Stimulated activated CD8-positive, alpha-beta memory T cell treated with anti-CD3 and anti-CD28 coated beads, Interleukin-7, amount 100 ng/mL, for 24 hours (primary cell): ENCODE data around the gene MICAL3.
"Not testable (repeated sequence)": the region's sequence is repeated elsewhere in the genome, so short reads cannot be mapped to it uniquely, and the experiment has no call there.

ENCODE experiments used
- DNase-seq: peaks from one replicate; pipeline ENCODE4 v3.0.0-alpha.2; 2020; ENCODE audit warnings: low read depth

The MICAL3 gene

DNA sequence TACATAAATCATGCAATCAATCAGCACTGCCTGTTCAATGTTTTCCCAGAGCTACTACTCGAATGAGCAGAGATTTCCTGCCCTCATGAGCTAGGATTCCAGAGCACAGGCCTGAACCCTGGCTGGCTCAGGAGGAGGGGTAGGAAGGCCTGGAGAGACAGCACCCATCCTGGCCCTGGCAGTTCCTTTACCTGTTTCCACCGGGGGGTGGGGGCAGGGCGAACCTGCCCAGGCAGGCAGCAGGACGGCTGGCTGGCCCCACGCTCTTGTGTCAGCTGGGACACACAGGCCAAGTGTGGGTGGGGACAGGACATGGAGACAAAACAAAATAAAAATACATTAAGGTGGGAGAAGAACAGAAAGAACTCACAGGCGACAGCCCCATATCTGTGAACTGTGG, 140.3 kb downstream of the MICAL3 start:
- DNase-seq = no peak

DNA sequence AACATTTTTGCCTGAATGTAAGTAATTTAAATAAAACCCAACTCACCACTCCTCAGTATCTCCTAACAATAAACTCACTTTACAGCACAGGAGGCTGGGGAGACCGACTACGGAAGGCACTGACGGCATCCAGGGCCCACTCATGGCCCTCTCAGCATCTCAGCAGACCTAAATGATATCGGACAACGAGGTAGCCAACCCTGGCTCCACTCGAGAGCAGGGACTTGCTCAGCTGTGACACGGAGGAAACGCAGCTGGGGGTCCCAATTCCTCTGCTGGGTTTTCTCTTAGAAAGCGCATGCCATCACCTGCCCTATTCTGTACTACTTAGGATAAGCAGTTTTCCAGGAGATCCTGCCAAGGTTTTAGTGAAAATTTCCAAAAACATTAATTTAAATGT, 141.0 kb downstream of the MICAL3 start:
- no peak for DNase-seq

DNA sequence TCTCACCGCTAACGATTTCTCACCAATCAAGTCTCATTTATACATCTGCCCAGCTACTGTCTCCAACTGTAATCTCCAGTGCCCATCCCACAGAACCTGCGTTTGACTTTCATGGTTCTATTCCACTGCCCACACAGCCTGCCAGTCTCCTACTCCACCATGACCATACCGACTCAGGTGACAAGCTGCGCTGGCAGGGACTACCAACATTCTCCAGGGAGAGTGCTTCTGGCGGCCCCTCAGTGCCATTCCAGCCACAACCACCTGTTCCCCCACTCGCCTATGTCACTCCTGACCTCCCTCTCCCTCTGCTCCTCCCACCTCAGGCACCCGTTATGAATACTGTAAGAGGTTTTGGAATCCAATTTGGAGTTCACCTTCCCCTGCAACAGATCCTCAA, 141.6 kb downstream of the MICAL3 start:
- DNase-seq = no peak

DNA sequence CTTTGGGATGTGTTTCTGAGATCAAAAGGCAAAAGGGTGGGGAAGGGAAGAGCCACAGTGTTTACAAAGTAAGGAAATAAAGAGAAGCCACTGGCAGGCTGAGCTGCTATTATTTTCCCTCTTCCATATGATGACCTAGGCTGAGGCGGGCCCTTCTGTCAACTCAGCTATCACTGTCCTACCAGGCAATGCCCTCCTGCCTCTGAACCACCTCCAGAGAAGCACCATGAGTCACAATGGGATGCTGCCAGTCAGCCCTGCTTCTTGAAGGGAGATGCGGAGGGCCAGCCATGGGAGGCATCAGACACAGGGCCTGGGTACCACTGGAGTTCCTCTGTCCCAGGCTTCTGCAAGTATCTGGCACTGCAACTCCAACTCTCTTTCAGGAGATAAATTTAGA, 142.2 kb downstream of the MICAL3 start:
- no peak for DNase-seq

DNA sequence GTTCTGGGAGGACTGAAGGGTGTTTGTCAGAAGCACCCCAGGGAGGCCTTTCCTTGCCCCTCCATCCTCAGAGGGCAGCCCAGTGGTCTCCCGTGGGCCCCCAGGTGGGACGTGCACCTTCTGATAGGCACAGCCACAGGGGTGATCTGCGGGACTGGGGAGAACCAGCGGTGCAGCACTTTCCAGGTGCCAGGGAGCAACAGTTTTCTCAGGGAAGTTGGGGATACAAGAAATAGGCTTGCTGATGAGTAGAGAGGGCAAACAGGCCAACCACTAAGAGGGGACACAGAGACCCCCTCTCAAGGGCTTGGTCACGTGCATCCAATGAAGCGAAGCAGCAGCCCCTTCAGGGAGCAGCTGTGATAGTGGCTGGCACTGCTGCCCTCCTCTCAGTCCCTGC, 143.0 kb downstream of the MICAL3 start:
- no peak for DNase-seq

DNA sequence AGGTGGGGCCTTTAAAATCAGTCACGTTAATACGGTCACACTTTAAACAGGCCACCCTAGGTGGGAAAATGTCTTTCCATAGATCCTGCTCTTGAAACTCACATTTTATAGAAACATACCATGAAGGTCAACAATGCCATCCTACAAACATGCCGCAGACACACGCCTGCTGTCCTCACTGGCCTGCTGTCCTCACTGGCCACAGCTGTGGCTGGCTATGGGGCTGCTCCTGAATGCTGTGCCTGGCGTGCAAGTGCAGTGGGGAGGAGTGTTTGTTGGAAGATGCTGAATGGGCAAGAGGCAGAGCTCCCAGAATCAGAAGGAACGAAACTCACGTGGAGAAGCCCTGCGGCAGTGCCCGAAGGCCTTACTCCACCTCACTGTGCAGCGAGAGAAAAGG, 143.9 kb downstream of the MICAL3 start:
- DNase-seq = no peak

DNA sequence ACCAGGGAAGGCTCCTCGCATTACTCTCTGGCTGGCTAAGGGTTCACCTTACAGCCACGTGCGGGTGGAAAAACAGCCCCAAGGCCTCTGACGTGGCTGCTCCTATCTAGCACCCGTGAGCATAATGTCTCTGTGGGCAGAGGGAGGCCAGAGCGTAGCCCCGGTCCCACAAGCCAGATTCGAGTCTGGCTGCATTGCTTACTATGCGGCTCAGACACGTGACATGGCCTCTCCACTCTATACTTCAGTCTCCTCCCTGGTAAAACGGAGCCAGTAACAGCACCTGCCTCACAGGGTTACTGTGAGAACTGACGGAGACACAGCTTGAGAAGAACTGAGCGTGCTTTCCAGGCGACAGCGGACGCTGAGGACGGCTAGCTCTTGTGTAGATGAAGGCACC, 144.3 kb downstream of the MICAL3 start:
- DNase-seq = no peak

DNA sequence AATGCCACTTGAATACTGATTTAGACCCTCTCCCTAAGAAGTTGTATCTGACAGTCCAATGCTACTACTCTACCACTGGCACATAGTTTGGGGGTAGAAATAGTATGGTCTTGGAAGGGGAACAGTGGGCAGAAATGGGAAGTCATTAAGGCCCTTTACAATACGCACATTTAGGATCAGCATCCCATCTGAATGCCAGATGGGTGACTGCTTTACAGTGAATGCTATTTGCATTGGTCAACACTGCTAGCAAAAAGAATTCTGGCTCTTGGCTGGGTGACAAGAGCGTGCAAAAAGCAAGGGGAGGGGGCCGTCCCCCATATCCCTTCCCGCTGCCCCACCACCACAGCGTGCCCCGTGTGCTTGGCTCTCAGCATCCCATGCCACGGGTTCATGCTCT, 145.4 kb downstream of the MICAL3 start:
- no peak for DNase-seq

DNA sequence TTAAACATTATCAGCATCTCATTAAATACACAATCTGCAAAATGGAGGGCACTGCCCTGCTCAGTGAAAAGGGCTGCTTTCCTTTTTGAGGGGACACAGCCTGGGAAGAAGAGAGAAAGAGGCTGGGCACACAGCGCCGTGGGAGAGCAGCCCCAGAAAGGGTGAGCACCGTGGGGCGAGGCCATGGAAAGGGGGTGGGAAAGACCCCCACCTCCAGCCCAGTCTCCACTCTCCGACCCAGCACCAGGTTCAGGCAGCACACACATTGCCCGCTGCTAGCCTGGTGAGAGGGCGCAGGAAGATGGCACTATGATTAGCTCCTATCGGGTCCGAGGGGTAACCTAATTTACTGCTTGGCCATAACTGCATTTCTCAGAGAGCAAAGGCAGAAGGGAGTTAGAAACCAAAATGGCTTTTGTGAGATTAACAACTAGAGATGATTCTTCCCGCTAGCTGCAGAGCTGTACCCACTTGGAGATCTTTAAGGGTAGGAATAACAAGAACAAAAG, 146.1 kb downstream of the MICAL3 start:
- no peak for DNase-seq

DNA sequence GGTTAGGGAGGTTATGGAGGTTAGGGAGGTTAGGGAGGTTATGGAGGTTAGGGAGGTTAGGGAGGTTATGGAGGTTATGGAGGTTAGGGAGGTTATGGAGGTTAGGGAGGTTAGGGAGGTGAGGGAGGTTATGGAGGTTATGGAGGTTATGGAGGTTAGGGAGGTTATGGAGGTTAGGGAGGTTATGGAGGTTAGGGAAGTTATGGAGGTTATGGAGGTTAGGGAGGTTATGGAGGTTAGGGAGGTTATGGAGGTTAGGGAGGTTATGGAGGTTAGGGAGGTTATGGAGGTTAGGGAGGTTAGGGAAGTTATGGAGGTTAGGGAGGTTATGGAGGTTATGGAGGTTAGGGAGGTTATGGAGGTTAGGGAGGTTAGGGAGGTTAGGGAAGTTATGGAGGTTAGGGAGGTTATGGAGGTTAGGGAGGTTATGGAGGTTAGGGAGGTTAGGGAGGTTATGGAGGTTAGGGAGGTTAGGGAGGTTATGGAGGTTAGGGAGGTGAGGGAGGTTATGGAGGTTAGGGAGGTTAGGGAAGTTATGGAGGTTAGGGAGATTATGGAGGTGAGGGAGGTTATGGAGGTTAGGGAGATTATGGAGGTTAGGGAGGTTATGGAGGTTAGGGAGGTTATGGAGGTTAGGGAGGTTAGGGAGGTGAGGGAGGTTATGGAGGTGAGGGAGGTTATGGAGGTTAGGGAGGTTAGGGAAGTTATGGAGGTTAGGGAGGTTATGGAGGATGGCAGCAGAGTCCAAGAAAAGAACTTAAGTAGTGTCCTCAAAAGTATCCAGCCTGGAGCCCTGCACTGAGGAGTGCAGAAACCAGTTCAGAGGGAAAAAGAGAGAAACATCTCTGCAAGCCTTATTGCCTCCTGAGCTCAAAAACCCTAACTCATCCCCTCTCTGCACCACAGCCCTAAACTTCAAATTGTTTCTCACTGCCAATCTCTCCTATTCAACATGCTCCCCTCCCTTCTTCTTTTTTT, 147.2 kb downstream of the MICAL3 start:
- DNase-seq = not testable (repeated sequence)

DNA sequence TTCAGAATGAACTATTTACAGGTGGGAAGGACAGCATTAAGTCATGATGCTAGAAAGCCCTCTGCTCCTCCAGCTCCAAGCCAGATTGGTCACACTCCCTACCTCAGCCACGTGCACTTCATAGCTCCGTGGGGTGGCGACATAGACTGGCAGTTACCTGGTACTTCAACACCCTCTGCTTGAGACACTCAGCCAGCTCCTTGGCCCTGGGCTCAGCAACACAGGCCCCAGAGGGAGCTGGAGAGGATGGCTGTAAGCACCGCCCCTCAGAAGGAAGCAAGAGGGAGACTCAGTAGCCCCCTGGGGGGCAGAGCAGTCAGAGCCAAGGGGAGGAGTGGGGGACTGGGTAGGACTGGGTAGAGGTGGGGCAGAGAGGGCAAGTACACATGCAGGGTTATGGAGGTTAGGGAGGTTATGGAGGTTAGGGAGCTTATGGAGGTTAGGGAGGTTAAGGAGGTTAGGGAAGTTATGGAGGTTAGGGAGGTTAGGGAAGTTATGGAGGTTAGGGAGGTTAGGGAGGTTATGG, 148.0 kb downstream of the MICAL3 start:
- DNase-seq = no peak

DNA sequence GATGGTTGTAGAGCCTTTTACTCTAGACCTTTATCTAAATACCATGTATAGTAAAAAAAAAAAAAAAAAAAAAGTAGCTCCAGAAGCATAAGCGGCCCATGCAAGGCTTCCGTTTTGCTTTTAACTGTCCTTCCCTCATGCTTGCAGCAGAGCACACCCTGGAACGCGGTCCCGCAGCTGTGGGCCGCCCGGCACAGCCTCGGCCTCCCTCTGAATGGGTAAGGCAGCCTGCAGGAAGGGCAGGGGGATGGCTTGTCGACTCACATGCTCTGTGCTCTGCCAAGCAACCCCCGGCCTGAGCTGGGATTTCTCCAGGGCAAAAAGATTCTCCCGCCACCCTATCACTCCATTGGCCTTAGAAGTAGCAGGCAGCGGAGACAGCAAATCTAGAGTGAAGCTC, 148.7 kb downstream of the MICAL3 start:
- no peak for DNase-seq

DNA sequence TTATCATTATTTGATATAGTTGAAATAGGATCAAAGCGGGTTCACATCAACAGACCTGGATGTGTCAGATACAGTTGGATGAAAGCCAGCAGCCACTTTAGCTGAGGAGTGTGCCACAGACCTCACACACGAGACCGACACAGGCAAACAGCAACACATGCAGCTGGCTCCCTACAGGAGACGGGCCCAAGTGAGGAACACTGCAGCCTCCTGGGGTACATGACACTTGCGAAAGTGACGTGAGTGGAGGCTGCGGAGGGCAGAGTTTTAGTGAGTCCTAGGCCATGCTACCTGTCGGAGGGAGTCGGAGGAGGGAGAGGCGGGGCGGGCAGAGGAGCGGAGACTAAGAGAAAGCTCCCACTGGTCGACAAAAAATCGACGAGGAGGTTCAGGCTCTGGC, 149.2 kb downstream of the MICAL3 start:
- DNase-seq = no peak

DNA sequence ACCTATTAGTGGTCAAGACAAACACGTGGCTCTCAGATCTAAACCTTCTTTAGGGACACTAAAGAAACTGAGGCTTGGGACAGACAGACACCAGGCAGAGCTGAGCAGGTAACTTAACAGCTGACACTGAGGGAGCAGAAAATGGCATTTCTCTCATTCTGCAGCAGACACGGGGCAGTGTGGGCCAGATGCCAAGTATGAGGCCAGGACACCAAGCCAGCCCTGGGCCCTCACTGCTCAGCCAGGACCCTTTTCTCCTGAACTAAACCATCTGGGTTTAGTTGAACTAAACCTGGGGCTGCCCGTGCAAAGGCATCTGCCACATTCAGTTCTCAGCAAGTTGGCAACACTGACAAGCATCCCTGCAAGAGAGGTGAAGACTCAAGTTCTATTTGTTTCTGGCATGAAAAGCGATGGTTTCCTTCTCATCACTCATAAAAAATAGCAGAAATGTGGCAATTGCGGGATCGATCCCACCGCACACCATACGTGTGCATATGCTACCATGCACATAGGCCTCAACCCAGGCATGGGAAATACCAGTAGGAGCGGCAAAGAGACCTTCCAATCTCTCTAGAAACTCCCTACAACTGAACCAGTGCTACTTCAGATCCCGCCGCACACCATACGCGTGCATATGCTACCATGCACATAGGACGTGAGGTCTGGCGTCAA, 150.0 kb downstream of the MICAL3 start:
- DNase-seq = no peak

DNA sequence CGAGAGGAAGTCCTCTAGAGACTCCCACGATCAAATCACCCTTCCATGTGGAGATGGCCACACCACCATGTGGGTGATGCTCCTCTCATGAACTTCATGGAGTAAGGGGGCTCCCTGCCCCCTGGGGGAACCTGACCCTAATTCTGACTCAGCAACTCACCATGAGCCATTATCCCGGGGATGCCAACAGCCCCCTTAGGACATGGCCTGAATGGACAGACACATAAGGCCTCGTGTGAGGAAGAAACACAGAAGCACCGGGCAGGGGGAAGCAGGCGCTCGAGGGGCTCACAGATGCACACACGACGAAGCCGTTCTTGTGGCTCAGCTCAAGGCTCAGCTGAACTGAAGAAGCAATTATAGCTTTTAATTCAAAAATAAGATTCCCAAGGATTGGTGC, 150.6 kb downstream of the MICAL3 start:
- DNase-seq = no peak

DNA sequence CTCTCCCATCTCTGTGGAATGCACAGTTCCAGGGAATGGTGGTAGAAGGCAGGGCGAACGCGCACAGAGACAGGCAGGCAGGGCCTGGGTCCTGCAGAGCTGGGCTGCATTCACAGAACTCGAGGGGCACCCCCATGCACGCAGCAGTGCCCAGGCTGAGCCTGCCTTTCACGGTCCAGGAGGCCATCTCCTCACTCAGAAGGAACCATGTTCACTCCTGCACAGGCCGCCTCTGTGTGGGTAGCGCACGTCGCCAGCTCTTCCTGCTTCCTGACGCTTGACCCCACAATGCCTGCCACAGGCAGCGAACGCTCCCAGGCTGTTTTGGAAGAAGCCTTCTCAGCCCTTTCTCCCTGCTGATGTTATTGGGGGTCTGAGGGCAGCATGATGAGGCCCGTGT, 151.2 kb downstream of the MICAL3 start:
- no peak for DNase-seq

DNA sequence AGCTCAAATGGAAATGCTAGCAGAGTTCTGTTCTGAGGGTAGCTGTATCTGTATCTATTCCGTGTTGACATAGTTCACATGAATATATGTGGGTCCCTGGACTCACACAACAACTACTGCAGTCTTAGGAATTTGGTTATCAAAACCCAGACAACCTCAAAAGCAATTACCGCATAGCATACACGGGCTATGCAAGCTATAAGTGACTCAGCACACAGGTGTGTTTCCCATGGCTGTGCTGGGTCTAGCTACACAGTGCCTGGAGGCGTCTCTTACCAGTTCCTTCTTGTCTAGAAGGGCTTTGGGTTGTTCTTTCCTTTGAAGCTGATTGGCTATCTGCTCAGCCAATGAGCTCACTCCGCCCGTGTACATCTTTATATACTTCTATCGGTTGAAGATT, 151.9 kb downstream of the MICAL3 start:
- DNase-seq = no peak

DNA sequence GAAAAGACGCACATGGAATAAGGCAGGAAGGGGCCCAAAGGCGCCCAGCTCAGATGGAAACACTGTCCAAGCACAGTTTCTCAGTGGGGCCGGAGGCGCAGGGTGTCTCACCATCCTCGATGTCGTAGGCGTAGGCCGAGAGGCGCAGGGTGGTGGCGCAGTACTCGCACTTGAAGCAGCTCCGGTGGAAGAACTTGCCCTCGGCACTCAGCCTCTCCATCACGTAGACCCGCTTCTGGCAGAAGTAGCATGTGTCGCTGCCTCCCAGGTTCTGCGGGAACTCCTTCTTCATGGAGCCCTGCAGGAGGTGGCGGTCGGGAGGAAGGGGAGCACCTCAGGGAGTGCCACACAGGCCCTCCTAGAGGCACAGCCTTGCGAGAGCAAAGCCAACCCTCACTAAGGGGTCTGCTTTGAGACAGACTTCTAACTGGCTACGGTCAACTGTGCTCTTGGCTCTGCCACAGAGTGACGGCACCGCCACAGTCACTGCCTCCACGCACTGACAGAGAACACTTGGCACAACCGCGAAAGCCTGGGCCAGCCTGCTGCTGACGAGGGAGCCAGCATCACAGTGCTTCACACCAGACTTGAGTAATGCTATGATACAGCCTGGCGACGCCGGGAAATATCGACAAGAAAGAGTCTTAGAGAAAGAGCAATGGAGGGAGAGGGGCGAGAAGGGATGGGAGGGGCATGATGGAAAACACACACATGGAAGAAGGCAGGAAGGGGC, 152.5 kb downstream of the MICAL3 start:
- DNase-seq = no peak

DNA sequence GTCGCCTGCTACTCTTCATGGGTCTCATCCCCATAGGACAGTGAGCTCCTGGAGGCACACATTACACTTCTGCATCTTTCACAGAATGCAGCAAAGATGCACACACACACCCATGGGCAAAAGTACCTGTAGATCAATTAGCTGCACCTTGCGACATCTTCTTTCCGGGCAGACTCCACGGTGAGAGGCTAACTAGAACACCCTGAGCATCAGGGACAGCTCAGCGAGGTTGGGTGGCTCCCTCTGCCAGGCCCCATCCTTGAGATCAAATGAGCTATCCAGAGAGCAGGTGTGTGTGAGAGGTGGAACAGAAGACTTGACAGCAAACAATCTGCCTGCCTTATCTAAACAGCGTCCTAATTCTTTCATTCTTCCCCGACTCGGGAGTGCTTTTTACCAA, 154.0 kb downstream of the MICAL3 start:
- no peak for DNase-seq

DNA sequence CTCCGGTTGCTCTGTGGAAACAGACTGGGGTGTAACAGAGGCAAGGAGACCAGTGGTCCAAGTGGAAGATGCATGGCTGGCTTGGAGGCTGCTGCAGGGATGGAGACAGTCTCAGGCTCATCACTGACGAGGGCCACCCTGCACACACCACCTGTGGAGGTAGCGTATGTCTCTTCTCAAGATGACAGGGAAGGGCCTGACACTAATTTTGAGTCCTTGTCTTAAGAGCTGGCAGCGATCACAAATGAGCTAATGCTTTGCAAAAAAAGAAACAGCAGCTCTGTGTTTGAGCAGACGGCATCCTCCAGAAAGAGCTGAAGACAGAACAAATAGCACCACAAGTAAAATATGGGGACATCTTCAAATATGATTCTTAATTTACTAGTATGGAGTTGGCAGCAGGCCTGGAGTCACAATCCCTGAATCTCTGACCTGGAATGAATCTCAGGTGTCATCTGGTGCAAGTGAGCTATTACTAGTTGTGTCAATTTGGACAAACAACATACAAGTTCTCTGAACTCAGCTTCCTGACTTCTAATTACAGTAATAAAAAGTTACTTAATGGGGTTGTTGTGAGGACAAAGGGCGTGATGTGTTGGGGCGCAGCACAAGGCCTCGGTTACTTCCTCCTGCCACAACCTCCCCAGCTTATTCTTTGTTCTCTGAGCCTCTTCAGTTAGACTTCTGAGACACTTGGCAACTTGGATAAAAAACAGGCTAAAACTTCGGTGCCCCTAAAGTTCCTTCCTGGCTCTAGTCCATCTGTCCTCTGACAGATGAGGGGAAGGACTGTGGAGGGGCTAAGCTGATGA, 154.9 kb downstream of the MICAL3 start:
- no peak for DNase-seq

DNA sequence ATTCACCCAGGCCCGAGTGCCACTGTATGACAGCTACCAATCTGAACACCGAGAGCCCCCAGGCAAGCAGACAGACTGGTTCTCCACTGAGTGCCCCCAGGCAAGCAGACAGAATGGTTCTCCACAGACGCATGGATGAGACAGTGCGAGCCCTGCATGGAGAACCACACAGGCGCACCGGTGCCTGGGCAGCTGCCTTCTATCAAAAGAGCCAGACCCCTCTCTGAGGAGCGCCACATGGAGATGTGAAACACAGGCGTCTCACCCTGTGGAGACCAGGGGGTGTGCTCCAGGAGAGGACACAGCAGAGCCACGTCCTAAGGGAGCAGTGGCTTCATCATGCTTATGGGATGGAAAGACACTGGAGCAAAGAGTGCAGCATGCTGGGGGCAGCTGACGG, 155.6 kb downstream of the MICAL3 start:
- no peak for DNase-seq
